ENCODE data around the gene ORC1.
"Not testable (repeated sequence)": the region's sequence is repeated elsewhere in the genome, so short reads cannot be mapped to it uniquely, and the experiment has no call there.

The ORC1 gene

DNA sequence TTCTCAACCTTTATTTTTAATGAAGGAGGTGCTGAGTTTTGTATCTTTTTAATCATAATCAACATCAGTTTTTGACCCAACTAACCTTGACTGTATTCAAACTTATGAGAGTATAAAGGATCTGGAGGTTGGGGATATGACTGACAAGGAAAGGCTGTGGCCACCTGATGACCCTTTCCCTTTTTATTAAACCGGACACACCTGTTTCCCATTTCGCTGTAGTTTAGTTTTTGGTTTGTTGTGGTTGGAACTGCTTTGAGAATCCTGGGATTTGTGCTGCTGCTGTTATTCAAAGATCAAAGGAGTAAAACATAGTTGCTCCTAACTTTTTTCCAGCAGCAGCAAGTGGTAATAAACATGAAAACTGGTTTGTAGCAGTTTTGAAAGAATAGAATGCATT is 12.6 kb upstream of the ORC1 start:
- Mint-ChIP-seq H3K36me3 (ENCODE audit: low read depth) (peaks cover 65% of the 10 kb centered on the region), H3K9me3 (no peaks in the 10 kb centered on the region), H3K27ac (no peak overlapping the region), H3K4me3 (no peak overlapping the region), H3K4me1 (ENCODE audit: low read depth) (peaks cover 19% of the 10 kb centered on the region), H3K27me3 (ENCODE audit: low read depth) (no peaks in the 10 kb centered on the region)
- DNase-seq (ENCODE audit: low spot score), result no peak

GRCh38 chr1:52414942-52415341 is 10.7 kb upstream of the ORC1 start:
- no peaks in the 10 kb centered on the region for H3K9me3 Mint-ChIP-seq
- no peak overlapping the region for H3K27ac Mint-ChIP-seq
- no peaks in the 10 kb centered on the region for H3K27me3 Mint-ChIP-seq (ENCODE audit: low read depth)
- peaks cover 70% of the 10 kb centered on the region for H3K36me3 Mint-ChIP-seq (ENCODE audit: low read depth)
- peaks cover 17% of the 10 kb centered on the region for H3K4me1 Mint-ChIP-seq (ENCODE audit: low read depth)
- no peak overlapping the region for H3K4me3 Mint-ChIP-seq
- DNase-seq (ENCODE audit: low spot score), result no peak

- Mint-ChIP-seq H3K4me1 (ENCODE audit: low read depth) (peaks cover 18% of the 10 kb centered on the region), H3K4me3 (no peak overlapping the region), H3K27ac (no peak overlapping the region), H3K27me3 (ENCODE audit: low read depth) (no peaks in the 10 kb centered on the region), H3K9me3 (no peaks in the 10 kb centered on the region), H3K36me3 (ENCODE audit: low read depth) (peaks cover 70% of the 10 kb centered on the region)
- DNase-seq (ENCODE audit: low spot score), result no peak
Observed at GRCh38 chr1:52413410-52413989, 9.3 kb upstream of the ORC1 start.

- peak overlapping the region; percentile 98 for H3K27ac Mint-ChIP-seq
- H3K9me3 Mint-ChIP-seq, result no peaks in the 10 kb centered on the region
- peaks cover 59% of the 10 kb centered on the region for H3K36me3 Mint-ChIP-seq (ENCODE audit: low read depth)
- DNase-seq (ENCODE audit: low spot score), result no peak
- peaks cover 33% of the 10 kb centered on the region for H3K4me1 Mint-ChIP-seq (ENCODE audit: low read depth)
- no peaks in the 10 kb centered on the region for H3K27me3 Mint-ChIP-seq (ENCODE audit: low read depth)
- H3K4me3 Mint-ChIP-seq, result peak overlapping the region; percentile 99
Observed at GRCh38 chr1:52404975-52405338, 734 bp upstream of the ORC1 start.

DNA sequence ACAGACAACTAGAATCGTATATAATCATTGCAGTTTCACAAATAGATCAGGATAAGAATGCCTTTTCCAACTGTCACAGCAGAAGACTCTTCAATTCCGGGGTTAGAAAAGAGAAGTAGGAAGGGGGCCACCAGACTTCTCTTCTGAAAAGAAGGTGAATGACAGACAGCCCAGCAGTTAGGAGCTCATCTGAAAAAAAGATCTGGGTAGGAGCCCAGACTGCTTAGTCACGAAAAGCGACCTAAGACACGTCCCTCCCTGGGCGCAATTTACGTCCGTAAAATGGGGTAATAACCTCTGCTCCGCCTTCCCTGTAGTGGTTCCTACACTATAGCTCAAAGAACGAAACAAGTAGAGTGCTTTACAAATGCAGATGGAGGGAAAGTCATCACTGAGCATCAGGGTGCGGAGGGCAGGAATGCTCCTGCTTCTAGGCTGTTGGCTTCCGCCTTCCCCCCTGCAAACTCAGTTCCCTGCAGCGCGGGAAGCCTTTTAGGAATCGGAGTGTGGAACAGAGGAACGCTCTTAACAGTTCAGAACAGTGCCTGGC is 582 bp downstream of the ORC1 start:
- Mint-ChIP-seq H3K4me3 (peak overlapping the region; percentile 99), H3K27ac (peak overlapping the region; percentile 98), H3K4me1 (ENCODE audit: low read depth) (peaks cover 26% of the 10 kb centered on the region), H3K9me3 (no peaks in the 10 kb centered on the region), H3K36me3 (ENCODE audit: low read depth) (peaks cover 59% of the 10 kb centered on the region), H3K27me3 (ENCODE audit: low read depth) (no peaks in the 10 kb centered on the region)
- peak; percentile 58 for DNase-seq (ENCODE audit: low spot score)

GRCh38 chr1:52402860-52403240 is 1.4 kb downstream of the ORC1 start:
- Mint-ChIP-seq H3K4me3 (peak overlapping the region; percentile 99), H3K27ac (peak overlapping the region; percentile 98), H3K9me3 (no peaks in the 10 kb centered on the region), H3K27me3 (ENCODE audit: low read depth) (no peaks in the 10 kb centered on the region), H3K4me1 (ENCODE audit: low read depth) (peaks cover 26% of the 10 kb centered on the region), H3K36me3 (ENCODE audit: low read depth) (peaks cover 54% of the 10 kb centered on the region)
- no peak for DNase-seq (ENCODE audit: low spot score)

GRCh38 chr1:52400131-52400530 is 4.1 kb downstream of the ORC1 start:
- no peaks in the 10 kb centered on the region for H3K9me3 Mint-ChIP-seq
- H3K36me3 Mint-ChIP-seq (ENCODE audit: low read depth), result peaks cover 47% of the 10 kb centered on the region
- no peak for DNase-seq (ENCODE audit: low spot score)
- peaks cover 21% of the 10 kb centered on the region for H3K4me1 Mint-ChIP-seq (ENCODE audit: low read depth)
- H3K27me3 Mint-ChIP-seq (ENCODE audit: low read depth), result no peaks in the 10 kb centered on the region
- no peak overlapping the region for H3K4me3 Mint-ChIP-seq
- no peak overlapping the region for H3K27ac Mint-ChIP-seq

GRCh38 chr1:52399629-52400028 is 4.6 kb downstream of the ORC1 start:
- no peak for DNase-seq (ENCODE audit: low spot score)
- H3K9me3 Mint-ChIP-seq, result no peaks in the 10 kb centered on the region
- no peak overlapping the region for H3K27ac Mint-ChIP-seq
- peaks cover 24% of the 10 kb centered on the region for H3K4me1 Mint-ChIP-seq (ENCODE audit: low read depth)
- peaks cover 48% of the 10 kb centered on the region for H3K36me3 Mint-ChIP-seq (ENCODE audit: low read depth)
- no peak overlapping the region for H3K4me3 Mint-ChIP-seq
- H3K27me3 Mint-ChIP-seq (ENCODE audit: low read depth), result no peaks in the 10 kb centered on the region

- H3K4me3 Mint-ChIP-seq, result no peak overlapping the region
- H3K4me1 Mint-ChIP-seq (ENCODE audit: low read depth), result peaks cover 15% of the 10 kb centered on the region
- no peak for DNase-seq (ENCODE audit: low spot score)
- no peaks in the 10 kb centered on the region for H3K9me3 Mint-ChIP-seq
- no peaks in the 10 kb centered on the region for H3K27me3 Mint-ChIP-seq (ENCODE audit: low read depth)
- H3K36me3 Mint-ChIP-seq (ENCODE audit: low read depth), result peaks cover 62% of the 10 kb centered on the region
- no peak overlapping the region for H3K27ac Mint-ChIP-seq
Observed at GRCh38 chr1:52393174-52393573, 11.0 kb downstream of the ORC1 start.

- no peak for DNase-seq (ENCODE audit: low spot score)
- no peaks in the 10 kb centered on the region for H3K9me3 Mint-ChIP-seq
- H3K36me3 Mint-ChIP-seq (ENCODE audit: low read depth), result peaks cover 65% of the 10 kb centered on the region
- no peak overlapping the region for H3K4me3 Mint-ChIP-seq
- no peaks in the 10 kb centered on the region for H3K27me3 Mint-ChIP-seq (ENCODE audit: low read depth)
- H3K27ac Mint-ChIP-seq, result no peak overlapping the region
- H3K4me1 Mint-ChIP-seq (ENCODE audit: low read depth), result peaks cover 6% of the 10 kb centered on the region
Observed at GRCh38 chr1:52386458-52386857, 17.8 kb downstream of the ORC1 start.

DNA sequence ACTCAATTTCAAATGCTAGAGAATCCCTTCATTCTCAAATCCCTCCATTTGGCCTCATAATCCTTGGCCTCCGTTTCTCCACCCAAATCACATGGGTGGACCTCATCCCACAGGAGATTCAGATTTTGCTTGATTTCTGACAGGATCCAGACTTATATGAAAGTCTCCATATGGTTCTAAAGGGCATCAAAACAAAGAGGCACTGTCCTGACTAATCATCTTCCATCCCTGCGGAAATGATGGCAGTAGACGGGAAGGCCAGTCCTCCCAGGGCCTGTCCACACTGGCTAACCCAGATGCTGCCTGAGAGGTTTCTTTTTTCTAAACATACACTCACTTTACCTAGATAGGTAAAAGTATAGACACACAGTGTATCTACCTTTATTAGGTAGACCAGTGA is 18.8 kb downstream of the ORC1 start:
- Mint-ChIP-seq H3K9me3 (no peaks in the 10 kb centered on the region), H3K36me3 (ENCODE audit: low read depth) (peaks cover 69% of the 10 kb centered on the region), H3K27me3 (ENCODE audit: low read depth) (no peaks in the 10 kb centered on the region), H3K4me1 (ENCODE audit: low read depth) (peaks cover 6% of the 10 kb centered on the region), H3K27ac (no peak overlapping the region), H3K4me3 (no peak overlapping the region)
- no peak for DNase-seq (ENCODE audit: low spot score)

DNA sequence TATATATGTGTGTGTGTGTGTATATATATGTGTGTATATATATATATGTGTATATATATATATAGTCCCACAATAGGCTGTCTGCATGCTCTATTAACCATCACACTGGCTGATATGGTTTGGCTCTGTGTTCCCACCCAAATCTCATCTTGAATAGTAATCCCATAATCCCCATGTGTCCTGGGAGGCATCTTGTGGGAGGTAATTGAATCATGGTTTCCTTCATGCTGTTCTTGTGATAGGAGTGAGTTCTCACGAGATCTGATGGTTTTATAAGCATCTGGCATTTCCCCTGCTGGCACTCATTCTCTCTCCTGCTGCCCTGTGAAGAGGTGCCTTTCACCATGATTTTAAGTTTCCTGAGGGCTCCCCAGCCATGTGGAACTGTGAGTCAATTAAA is 34.4 kb downstream of the ORC1 start:
- not testable (repeated sequence) for DNase-seq (ENCODE audit: low spot score); H3K9me3 Mint-ChIP-seq; H3K27me3 Mint-ChIP-seq (ENCODE audit: low read depth); H3K27ac Mint-ChIP-seq; H3K4me3 Mint-ChIP-seq
- H3K4me1 Mint-ChIP-seq (ENCODE audit: low read depth), result peaks cover 14% of the 10 kb centered on the region
- peaks cover 33% of the 10 kb centered on the region for H3K36me3 Mint-ChIP-seq (ENCODE audit: low read depth)

DNA sequence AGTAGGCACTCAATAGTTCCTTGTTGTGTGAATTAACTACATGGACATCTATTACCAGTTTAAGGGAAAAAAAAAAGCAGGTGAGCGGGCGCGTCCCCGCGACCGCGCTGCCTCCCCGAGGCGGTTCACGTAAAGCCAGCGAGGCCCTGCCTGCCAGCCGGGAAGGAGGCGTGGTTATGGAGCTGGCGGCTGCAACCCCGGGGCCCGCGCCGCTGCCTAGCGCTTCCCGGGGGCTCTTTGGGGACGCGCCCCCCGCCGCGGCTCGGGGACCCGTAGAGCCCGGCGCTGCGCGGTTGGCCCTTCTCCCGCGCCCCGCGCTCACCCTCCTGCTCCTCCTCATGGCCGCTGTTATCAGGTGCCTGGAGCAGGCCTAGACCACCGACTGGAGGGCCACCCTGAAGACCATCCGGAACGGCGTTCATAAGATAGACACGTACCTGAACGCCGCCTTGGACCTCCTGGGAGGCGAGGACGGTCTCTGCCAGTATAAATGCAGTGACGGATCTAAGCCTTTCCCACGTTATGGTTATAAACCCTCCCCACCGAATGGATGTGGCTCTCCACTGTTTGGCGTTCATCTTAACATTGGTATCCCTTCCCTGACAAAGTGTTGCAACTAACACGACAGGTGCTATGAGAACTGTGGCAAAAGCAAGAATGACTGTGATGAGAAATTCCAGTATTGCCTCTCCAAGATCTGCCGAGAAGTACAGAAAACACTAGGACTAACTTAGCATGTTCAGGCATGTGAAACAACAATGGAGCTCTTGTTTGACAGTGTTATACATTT is 35.6 kb downstream of the ORC1 start:
- Mint-ChIP-seq H3K27me3 (ENCODE audit: low read depth) (no peaks in the 10 kb centered on the region), H3K9me3 (no peaks in the 10 kb centered on the region), H3K36me3 (ENCODE audit: low read depth) (peaks cover 32% of the 10 kb centered on the region), H3K27ac (no peak overlapping the region), H3K4me1 (ENCODE audit: low read depth) (peaks cover 23% of the 10 kb centered on the region), H3K4me3 (peak overlapping the region; percentile 62)
- DNase-seq (ENCODE audit: low spot score), result peak; percentile 61

DNA sequence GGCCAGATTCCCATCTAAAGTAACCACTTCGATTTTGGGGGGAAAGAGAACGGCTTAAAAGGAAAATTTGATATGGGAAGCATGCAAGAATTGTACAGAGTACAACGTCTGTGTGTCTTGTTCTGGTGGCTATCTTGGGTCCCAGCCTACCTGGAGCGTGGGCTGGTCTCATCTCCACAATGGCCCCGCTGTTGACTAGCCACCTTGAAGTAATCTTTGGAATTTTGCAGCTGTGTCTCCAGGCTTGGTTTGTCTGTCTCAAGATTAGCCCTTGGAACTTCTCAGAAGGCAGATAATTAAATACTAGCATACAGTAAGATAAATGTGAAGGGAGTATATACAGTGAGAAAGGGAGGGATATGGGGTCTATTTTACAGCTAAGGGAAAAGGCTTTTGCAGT is 37.0 kb downstream of the ORC1 start:
- Mint-ChIP-seq H3K9me3 (no peaks in the 10 kb centered on the region), H3K27me3 (ENCODE audit: low read depth) (no peaks in the 10 kb centered on the region), H3K4me3 (peak overlapping the region; percentile 10), H3K27ac (peak overlapping the region; percentile 29), H3K36me3 (ENCODE audit: low read depth) (peaks cover 30% of the 10 kb centered on the region), H3K4me1 (ENCODE audit: low read depth) (peaks cover 27% of the 10 kb centered on the region)
- DNase-seq (ENCODE audit: low spot score), result no peak

All from T-helper 2 cell treated with Interferon-gamma antibody and Interleukin-4, amounts not matched to agents 5 μg/mL and 100 μg/mL, for 36 hours (primary cell).